Endothelial cell of umbilical vein (primary cell): ENCODE data around the gene DLAT. TPM values are rescaled to one million over a fixed set of nuclear protein-coding genes. Genes with fewer than 3 reads are reported as not detected.
A peak's percentile ranks its signal among the peaks of the same experiment; 100 is the strongest.

Experiments
- BruUV-seq: library from RNA; stranded (reverse); fragments of 400-500 nt; replicated peaks from 2 replicates; lab custom pipeline; 2021; lab: Mats Ljungman, UMichigan
- CTCF ChIA-PET: fragments of 300-600, 350-600 bp; sonication (Branson Sonifier 250); formaldehyde crosslinking; loops from one replicate; lab custom pipeline; 2021; ENCODE audit warnings: antibody characterized with exemption, inconsistent platforms; lab: Charles Lee
- POLR2A ChIA-PET: fragments of 300-600, 350-600 bp; sonication (Branson Sonifier 250); formaldehyde crosslinking; loops from one replicate; lab custom pipeline; 2021; ENCODE audit warnings: antibody characterized with exemption, inconsistent platforms; lab: Charles Lee
- DNase-seq: peaks from one replicate; pipeline ENCODE4 v3.0.0-alpha.2; 2011; ENCODE audit warnings: low read depth, low spot score
- FAIRE-seq: peaks from 2 replicates; lab custom pipeline; 2011; peaks lifted over from hg19 to GRCh38; lab: Jason Lieb, UNC
- H2AFZ ChIP-seq: 2 replicates; pipeline ENCODE4 v1.6.0; 2012; ENCODE audit warnings: low read depth, low read length, control low read depth, inconsistent platforms
- H3K27ac ChIP-seq: 2 replicates; pipeline ENCODE4 v1.5.1; 2011; ENCODE audit warnings: low read depth, mild to moderate bottlenecking, control low read depth, low read length, moderate library complexity; ENCODE audit not compliant: insufficient read depth
- H3K27me3 ChIP-seq, 2 experiments: 2 replicates each; pipeline versions ENCODE4 v1.6.0 to v1.6.1; 2011; ENCODE audit warnings: low read length in 2 of 2, mixed read lengths in 1 of 2; ENCODE audit not compliant: control insufficient read depth in 2 of 2, insufficient read depth in 2 of 2
- H3K36me3 ChIP-seq, 2 experiments: 2 replicates in 1 of 2; 3 replicates in 1 of 2; pipeline ENCODE4 v1.5.1; 2011; ENCODE audit warnings: low read length in 2 of 2, mild to moderate bottlenecking in 1 of 2, moderate library complexity in 1 of 2; ENCODE audit not compliant: control insufficient read depth in 2 of 2, insufficient read depth in 2 of 2; ENCODE audit errors: extremely low read depth in 1 of 2
- H3K4me1 ChIP-seq: 3 replicates; pipeline ENCODE4 v1.5.1; 2011; ENCODE audit warnings: mild to moderate bottlenecking, low read length; ENCODE audit not compliant: control insufficient read depth, insufficient read depth; ENCODE audit errors: extremely low read depth
- H3K4me2 ChIP-seq: 2 replicates; pipeline ENCODE4 v1.6.1; 2011; ENCODE audit warnings: low read length, control low read depth, mixed read lengths; ENCODE audit not compliant: insufficient read depth
- H3K4me3 ChIP-seq, 3 experiments: fragments of 200-600 bp in 1 of 3; sonication (generic), shearing (Covaris generic) in 1 of 3; replicated peaks in 1 of 3; 2 replicates each; pipeline ENCODE4 v1.5.1; 2011 to 2016; ENCODE audit warnings: control low read depth in 3 of 3, low read length in 3 of 3, mild to moderate bottlenecking in 2 of 3, inconsistent platforms in 1 of 3, low read depth in 1 of 3, moderate library complexity in 1 of 3; ENCODE audit not compliant: insufficient read depth in 1 of 3
- H3K79me2 ChIP-seq: 2 replicates; pipeline ENCODE4 v1.6.0; 2012; ENCODE audit warnings: low read length, inconsistent platforms; ENCODE audit not compliant: control insufficient read depth, insufficient read depth
- H3K9ac ChIP-seq: replicated peaks from 2 replicates; pipeline ENCODE3; 2011; ENCODE audit warnings: low read length, control low read depth; ENCODE audit not compliant: insufficient read depth; ENCODE audit errors: extremely low read depth
- H3K9me1 ChIP-seq: replicated peaks from 3 replicates; pipeline ENCODE4 v1.6.0; 2011; ENCODE audit warnings: mild to moderate bottlenecking, low read length; ENCODE audit not compliant: control insufficient read depth, insufficient read depth; ENCODE audit errors: extremely low read depth
- H3K9me3 ChIP-seq: replicated peaks from 2 replicates; pipeline ENCODE4 v1.5.1; 2012; ENCODE audit warnings: low read length, inconsistent platforms; ENCODE audit not compliant: control insufficient read depth, insufficient read depth
- H4K20me1 ChIP-seq: replicated peaks from 2 replicates; pipeline ENCODE3; 2011; ENCODE audit warnings: mild to moderate bottlenecking, low read length; ENCODE audit not compliant: control insufficient read depth, insufficient read depth; ENCODE audit errors: extremely low read depth
- CTCF ChIP-seq, 2 donors: IDR thresholded peaks; 1 replicate in 1 of 2; 2 replicates in 1 of 2; pipeline ENCODE4 v1.5.1; 2011; ENCODE audit warnings: low read length in 2 of 2, mild to moderate bottlenecking in 2 of 2, moderate library complexity in 2 of 2, control low read depth in 1 of 2, inconsistent platforms in 1 of 2, low read depth in 1 of 2; ENCODE audit not compliant: insufficient read depth in 1 of 2; ENCODE audit errors: extremely low read depth in 1 of 2
- EZH2 ChIP-seq: IDR thresholded peaks from 2 replicates; pipeline ENCODE4 v1.6.1; 2012; ENCODE audit warnings: borderline replicate concordance, low read depth, mild to moderate bottlenecking, moderate library complexity, low read length, inconsistent platforms; ENCODE audit not compliant: severe bottlenecking
- FOS ChIP-seq: IDR thresholded peaks from 2 replicates; pipeline ENCODE4 v1.6.1; 2011; ENCODE audit warnings: mild to moderate bottlenecking, low read length, moderate library complexity, borderline replicate concordance; ENCODE audit not compliant: insufficient read depth
- GATA2 ChIP-seq: IDR thresholded peaks from 2 replicates; pipeline ENCODE4 v1.7.0; 2011; ENCODE audit warnings: low read depth, mild to moderate bottlenecking, moderate library complexity, mixed read lengths, low read length; ENCODE audit not compliant: insufficient read length, insufficient read depth
- JUN ChIP-seq: IDR thresholded peaks from 2 replicates; pipeline ENCODE4 v1.6.1; 2011; ENCODE audit warnings: borderline replicate concordance, low read depth; ENCODE audit not compliant: insufficient read length, insufficient read depth
- MAX ChIP-seq: IDR thresholded peaks from 2 replicates; pipeline ENCODE4 v1.6.1; 2011; ENCODE audit not compliant: insufficient read depth, insufficient read length
- MYC ChIP-seq: IDR thresholded peaks from one replicate; pipeline ENCODE4 v1.6.1; 2011; ENCODE audit warnings: mild to moderate bottlenecking, low read depth, low read length
- POLR2A ChIP-seq: IDR thresholded peaks from 2 replicates; pipeline ENCODE4 v1.6.1; 2012; ENCODE audit warnings: low read depth, mild to moderate bottlenecking, control low read depth, low read length
- POLR2AphosphoS5 ChIP-seq: IDR thresholded peaks from 2 replicates; pipeline ENCODE4 v1.6.1; 2012; ENCODE audit warnings: low read depth, mild to moderate bottlenecking, control low read depth, low read length, moderate library complexity; ENCODE audit not compliant: insufficient read depth
- dilution Hi-C: fragments of 300-500 bp; cut with MboI; formaldehyde crosslinking; loops from one replicate; pipeline ENCODE4 v1.15.0; 2019; ENCODE audit warnings: low sequenced_read_pairs; ENCODE audit not compliant: extremely low pct_ligation_motif_present
- intact Hi-C: fragments of 100-400 bp; cut with micrococcal nuclease; formaldehyde crosslinking; loops from one replicate; pipeline ENCODE4 v1.10.0; 2022
- polyA plus RNA-seq, 4 experiments: library from polyadenylated mRNA; depleted of rRNA in 3 of 4; stranded (reverse) in 3 of 4; unstranded in 1 of 4; fragments of >200 nt; gene quantifications; 2 replicates each; pipeline versions ENCODE4 v1.2.1 to v1.2.3, GENCODE V29; 2011 to 2012; ENCODE audit warnings: missing spikeins in 1 of 4
- total RNA-seq: library from RNA; stranded (reverse); gene quantifications from 2 replicates; pipeline ENCODE4 v1.2.3, GENCODE V29; 2021

Gene DLAT
- total and polyA plus RNA-seq, 2 donors (not counting 3 experiments of a cell fraction or from before 2014, with no cell fraction given): 13.3 to 41.3 TPM

GRCh38 chr11:111977146-111978027 lies 47.8 kb upstream of the DLAT start:
- ChIA-PET CTCF (interaction anchor here (0.6 to 13.5 kb wide), 9 partner anchors 14 to 240 kb away, joined by 3 to 407 read pairs (median 5); no protein-coding TSS in a partner anchor), POLR2A (interaction anchor here (0.6 to 1.1 kb wide), 3 partner anchors 12 to 105 kb away, joined by 3 to 6 read pairs (median 5); no protein-coding TSS in a partner anchor)
- peak; percentile 53 for TF ChIP-seq POLR2AphosphoS5
- TF ChIP-seq GATA2: no peak
- Histone ChIP-seq H3K9ac (peak overlapping the region; percentile 79), H3K79me2 (peaks cover 4% of the 10 kb centered on the region), H4K20me1 (no peaks in the 10 kb centered on the region), H3K9me1 (no peaks in the 10 kb centered on the region), H3K4me2 (peak overlapping the region; percentile 83), H2AFZ (peak overlapping the region; percentile 86), H3K27ac (peak overlapping the region; percentile 42), H3K4me3 (peak overlapping the region; percentile 51 to 63 (median 61)), H3K4me1 (peaks cover 45% of the 10 kb centered on the region), H3K9me3 (no peaks in the 10 kb centered on the region), H3K27me3 (no peaks in the 10 kb centered on the region), H3K36me3 (no peaks in the 10 kb centered on the region)
- dilution Hi-C loops (no loop called here), intact Hi-C loops (loop anchor here (1.0 to 5.0 kb wide), 6 partner anchors 15 to 375 kb away; partner anchors contain the start of genes CFAP68, DIXDC1, FDXACB1 and SDHD)
- BruUV-seq: no TSS peak
- FAIRE-seq (peak; percentile 67), DNase-seq (peak; percentile 45)

GRCh38 chr11:111978028-111978771 lies 47.0 kb upstream of the DLAT start:
- no peak for TF ChIP-seq MAX
- TF ChIP-seq CTCF (IDR thresholded peaks at IDR 0.05; ENCODE audit: extremely low read depth in 1 of 2, insufficient read depth in 1 of 2, low read depth in 1 of 2, low read length in 2 of 2): no peak
- no peak for TF ChIP-seq POLR2A
- no peak for TF ChIP-seq POLR2AphosphoS5
- TF ChIP-seq MYC: no peak
- no peak for TF ChIP-seq FOS
- no peak for TF ChIP-seq JUN
- TF ChIP-seq GATA2: no peak
- TF ChIP-seq EZH2: no peak
- no TSS peak for BruUV-seq
- no peaks in the 10 kb centered on the region for H4K20me1 ChIP-seq
- dilution Hi-C loops (no loop called here), intact Hi-C loops (loop anchor here (1.0 to 5.0 kb wide), 3 partner anchors 47 to 376 kb away; partner anchors contain the start of genes CFAP68, FDXACB1 and SIK2)
- no peaks in the 10 kb centered on the region for H3K9me1 ChIP-seq
- peak overlapping the region; percentile 42 for H3K27ac ChIP-seq
- peaks cover 47% of the 10 kb centered on the region for H3K4me1 ChIP-seq
- no peaks in the 10 kb centered on the region for H3K9me3 ChIP-seq
- DNase-seq (peak; percentile 79), FAIRE-seq (peak; percentile 97)
- H2AFZ ChIP-seq: no peak overlapping the region
- ChIA-PET POLR2A (interaction anchor here (0.6 kb wide), 1 partner anchor 12 kb away, joined by 5 read pairs; no protein-coding TSS in a partner anchor), CTCF (interaction anchor here (0.7 to 13.5 kb wide), 13 partner anchors 15 to 107 kb away, joined by 3 to 407 read pairs (median 4); partner anchors contain the start of gene ALG9)
- H3K4me2 ChIP-seq: peak overlapping the region; percentile 83
- no peaks in the 10 kb centered on the region for H3K27me3 ChIP-seq
- peaks cover 4% of the 10 kb centered on the region for H3K79me2 ChIP-seq
- peak overlapping the region; percentile 79 for H3K9ac ChIP-seq
- peak overlapping the region; percentile 51 to 63 (median 61) for H3K4me3 ChIP-seq
- peaks cover 4 to 7% of the 10 kb centered on the region in 2 experiments for H3K36me3 ChIP-seq
